B cell (primary cell): ENCODE measurements around the gene ERVH48-1. TPM values are rescaled to one million over a fixed set of nuclear protein-coding genes. Genes with fewer than 3 reads are reported as not detected.
"Not testable (repeated sequence)": the region's sequence is repeated elsewhere in the genome, so short reads cannot be mapped to it uniquely, and the experiment has no call there.

Experiments
- ATAC-seq: fragments of 200-7000 bp; cut with Tn5 transposase; one replicate; pipeline ENCODE4 v1.10.0; 2021; ENCODE audit warnings: low read depth, mild to moderate bottlenecking, moderate number of reproducible peaks, moderate library complexity
- CTCF ChIA-PET: fragments of 350-600 bp; sonication (Branson Sonifier 250); formaldehyde crosslinking; loops from one replicate; lab custom pipeline; 2021; ENCODE audit warnings: antibody characterized with exemption, inconsistent platforms; lab: Charles Lee
- POLR2A ChIA-PET: fragments of 350-600 bp; sonication (Branson Sonifier 250); formaldehyde crosslinking; loops from one replicate; lab custom pipeline; 2021; ENCODE audit warnings: antibody characterized with exemption; lab: Charles Lee
- DNase-seq: peaks from one replicate; pipeline ENCODE4 v3.0.0; 2013
- H2AFZ ChIP-seq: 2 replicates; pipeline ENCODE4 v1.6.1; 2012; ENCODE audit warnings: mild to moderate bottlenecking, low read depth, low read length; ENCODE audit not compliant: insufficient read depth, poor library complexity, severe bottlenecking
- H3K27ac ChIP-seq, 2 donors: 1 replicate in 1 of 2; 2 replicates in 1 of 2; pipeline ENCODE4 v1.5.1; 2012 to 2013; ENCODE audit warnings: low read length in 2 of 2, mild to moderate bottlenecking in 2 of 2, moderate library complexity in 1 of 2
- H3K27me3 ChIP-seq, 4 experiments: fragments of 200-600 bp in 1 of 4; sonication (generic) in 1 of 4; replicated peaks in 1 of 4; 1 replicate in 2 of 4; 2 replicates in 2 of 4; pipeline versions ENCODE4 v1.6.1 to v1.7.0; 2013 to 2016; ENCODE audit warnings: low read length in 3 of 4, mild to moderate bottlenecking in 2 of 4, mixed read lengths in 1 of 4, moderate library complexity in 1 of 4; ENCODE audit not compliant: insufficient read depth in 4 of 4, control insufficient read depth in 3 of 4; ENCODE audit errors: control extremely low read depth in 1 of 4
- H3K36me3 ChIP-seq, 2 experiments: replicated peaks in 1 of 2; 1 replicate in 1 of 2; 2 replicates in 1 of 2; pipeline versions ENCODE4 v1.6.1 to v1.7.1; 2013; ENCODE audit warnings: low read length in 1 of 2; ENCODE audit not compliant: insufficient read depth in 2 of 2, control insufficient read depth in 1 of 2; ENCODE audit errors: control extremely low read depth in 1 of 2, extremely low read depth in 1 of 2
- H3K4me1 ChIP-seq, 2 donors: fragments of 200-600 bp in 1 of 2; sonication (generic) in 1 of 2; 1 replicate in 1 of 2; 2 replicates in 1 of 2; pipeline versions ENCODE4 v1.5.1 to v1.6.1; 2013 to 2017; ENCODE audit warnings: low read length in 2 of 2; ENCODE audit not compliant: control insufficient read depth in 2 of 2, insufficient read depth in 2 of 2
- H3K4me2 ChIP-seq: replicated peaks from 2 replicates; pipeline ENCODE3; 2012; ENCODE audit warnings: mild to moderate bottlenecking, low read depth, low read length; ENCODE audit not compliant: poor library complexity, severe bottlenecking
- H3K4me3 ChIP-seq, 5 experiments: fragments of 200-600 bp in 1 of 5; sonication (generic) in 1 of 5; 1 replicate in 3 of 5; 2 replicates in 2 of 5; pipeline versions ENCODE4 v1.5.1 to v1.7.0; 2011 to 2016; ENCODE audit warnings: low read length in 4 of 5, mild to moderate bottlenecking in 4 of 5, low read depth in 2 of 5, control low read depth in 1 of 5, moderate library complexity in 1 of 5; ENCODE audit not compliant: insufficient read depth in 1 of 5; ENCODE audit errors: control extremely low read depth in 1 of 5, extremely low read depth in 1 of 5
- H3K79me2 ChIP-seq: fragments of 200-600 bp; sonication (generic); one replicate; pipeline ENCODE4 v1.6.0; 2016; ENCODE audit warnings: low read length; ENCODE audit not compliant: control insufficient read depth, insufficient read depth
- H3K9ac ChIP-seq: fragments of 200-600 bp; sonication (generic); 2 replicates; pipeline ENCODE4 v1.6.1; 2017; ENCODE audit warnings: mild to moderate bottlenecking, low read length, moderate library complexity
- H3K9me3 ChIP-seq, 3 donors: one replicate each; pipeline versions ENCODE4 v1.6.1 to v1.7.1; 2013; ENCODE audit warnings: low read length in 2 of 3; ENCODE audit not compliant: control insufficient read depth in 2 of 3, insufficient read depth in 1 of 3; ENCODE audit errors: control extremely low read depth in 1 of 3
- H4K20me1 ChIP-seq: 2 replicates; pipeline ENCODE4 v1.6.0; 2012; ENCODE audit warnings: mild to moderate bottlenecking, low read length; ENCODE audit not compliant: insufficient read depth, control insufficient read depth, poor library complexity, severe bottlenecking
- H3K27ac Mint-ChIP-seq: one replicate; pipeline ENCODE4 v1.8.0; 2021; ENCODE audit warnings: mixed read lengths
- H3K27me3 Mint-ChIP-seq: one replicate; pipeline ENCODE4 v1.8.0; 2021; ENCODE audit warnings: mixed read lengths
- H3K4me1 Mint-ChIP-seq: one replicate; pipeline ENCODE4 v1.8.0; 2021; ENCODE audit warnings: mixed read lengths
- H3K4me3 Mint-ChIP-seq: one replicate; pipeline ENCODE4 v1.8.0; 2021; ENCODE audit warnings: mixed read lengths
- H3K9me3 Mint-ChIP-seq: one replicate; pipeline ENCODE4 v1.8.0; 2022; ENCODE audit warnings: mixed read lengths; ENCODE audit not compliant: insufficient read depth
- WGBS: methylation state at CpG from one replicate; pipeline ENCODE4 v1.1.5; 2013; ENCODE audit warnings: missing lambda C conversion rate; ENCODE audit not compliant: insufficient coverage; 5-methylcytosine and 5-hydroxymethylcytosine counted together
- intact Hi-C: fragments of 100-400 bp; cut with micrococcal nuclease; formaldehyde crosslinking; loops from one replicate; pipeline ENCODE4 v1.10.0; 2022
- polyA plus RNA-seq: library from polyadenylated mRNA; depleted of rRNA; stranded (reverse); fragments of >200 nt; gene quantifications from 2 replicates; pipeline ENCODE4 v1.2.3, GENCODE V29; 2012
- total RNA-seq, 2 donors: library from RNA; stranded (reverse); fragments of 120-200 nt in 1 of 2; gene quantifications; 1 replicate in 1 of 2; 2 replicates in 1 of 2; pipeline versions ENCODE4 v1.2.3 to v1.2.4, GENCODE V29; 2013 to 2022

The ERVH48-1 gene
- total and polyA plus RNA-seq, 2 donors (not counting 1 experiment from before 2014, with no cell fraction given) = not detected

DNA sequence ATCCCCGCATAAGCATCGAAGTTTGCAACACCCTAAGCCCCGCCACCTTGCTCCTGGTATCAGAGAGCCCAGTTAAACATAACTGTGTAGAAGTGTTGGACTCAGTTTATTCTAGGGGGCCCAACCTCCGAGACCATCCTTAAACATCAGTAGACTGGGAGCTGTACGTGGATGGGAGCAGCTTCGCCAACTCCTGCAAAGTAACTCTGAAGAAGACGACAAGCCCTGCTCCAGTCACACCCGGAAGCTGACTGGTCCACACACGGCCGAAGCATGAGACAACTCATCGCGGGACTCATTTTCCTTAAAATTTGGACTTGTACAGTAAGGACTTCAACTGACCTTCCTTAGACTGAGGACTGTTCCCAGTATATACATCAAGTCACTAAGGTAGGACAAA, 8.5 kb upstream of the ERVH48-1 start:
- H3K27ac Mint-ChIP-seq, H3K27ac ChIP-seq, ATAC-seq, H3K4me3 ChIP-seq, H3K4me3 Mint-ChIP-seq, POLR2A ChIA-PET, H3K27me3 Mint-ChIP-seq, H3K36me3 ChIP-seq, H3K9me3 Mint-ChIP-seq, intact Hi-C loops, H3K4me1 ChIP-seq, DNase-seq, H3K9ac ChIP-seq, H2AFZ ChIP-seq, H3K79me2 ChIP-seq, H3K4me2 ChIP-seq, H4K20me1 ChIP-seq, H3K9me3 ChIP-seq, H3K27me3 ChIP-seq: not testable (repeated sequence)
- WGBS = 86% methylated on average over 7 of the region's 12 CpGs
- CTCF ChIA-PET = interaction anchor here (0.8 kb wide), 1 partner anchor 768 kb away, joined by 3 read pairs; no protein-coding TSS in a partner anchor
- peaks cover 12% of the 10 kb centered on the region for H3K4me1 Mint-ChIP-seq

DNA sequence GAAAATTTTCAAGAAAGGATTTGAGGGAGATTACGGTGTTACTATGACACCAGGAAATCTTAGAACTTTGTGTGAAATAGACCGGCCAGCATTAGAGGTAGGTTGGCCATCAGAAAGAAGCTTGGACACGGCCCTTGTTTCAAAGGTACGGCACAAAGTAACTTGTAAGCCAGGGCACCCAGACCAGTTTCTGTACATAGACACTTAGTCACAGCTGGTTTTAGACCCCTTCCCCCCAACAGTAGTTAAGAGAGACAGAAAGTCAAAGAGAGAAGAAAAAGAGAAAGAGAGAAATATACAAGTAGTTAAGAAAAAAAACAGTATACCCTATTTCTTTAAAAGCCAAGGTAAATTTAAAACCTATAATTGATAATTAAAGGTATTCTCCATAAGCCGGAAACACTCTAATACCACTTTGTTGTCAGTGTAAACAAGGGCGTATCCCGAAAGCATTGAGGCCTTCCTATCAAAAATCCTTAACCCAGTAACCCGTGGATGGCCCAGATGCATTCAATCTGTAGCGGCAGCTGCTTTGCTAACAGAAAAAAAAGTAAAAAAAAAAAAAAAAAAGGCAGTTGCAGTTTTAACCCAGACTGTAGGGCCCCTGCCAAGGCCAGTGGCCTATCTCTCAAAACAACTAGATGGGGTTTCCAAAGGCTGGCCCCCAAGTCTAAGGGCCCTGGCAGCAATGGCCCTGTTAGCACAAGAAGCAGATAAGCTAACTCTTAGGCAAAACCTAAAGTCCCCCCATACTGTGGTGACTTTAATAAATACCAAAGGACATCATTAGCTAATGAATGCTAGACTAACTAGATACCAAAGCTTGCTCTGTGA, 7.9 kb upstream of the ERVH48-1 start:
- ATAC-seq, H4K20me1 ChIP-seq, H3K9ac ChIP-seq, POLR2A ChIA-PET, H3K27me3 Mint-ChIP-seq, H3K36me3 ChIP-seq, intact Hi-C loops, H3K4me1 ChIP-seq, DNase-seq, H3K4me3 ChIP-seq, H3K9me3 Mint-ChIP-seq, H3K4me2 ChIP-seq, H3K79me2 ChIP-seq, H2AFZ ChIP-seq, H3K27ac Mint-ChIP-seq, H3K9me3 ChIP-seq, H3K4me3 Mint-ChIP-seq, H3K27me3 ChIP-seq, H3K27ac ChIP-seq: not testable (repeated sequence)
- peaks cover 12% of the 10 kb centered on the region for H3K4me1 Mint-ChIP-seq
- CTCF ChIA-PET = interaction anchor here (0.8 kb wide), 1 partner anchor 769 kb away, joined by 3 read pairs; no protein-coding TSS in a partner anchor
- 100% methylated on average over 2 of the region's 9 CpGs for WGBS

DNA sequence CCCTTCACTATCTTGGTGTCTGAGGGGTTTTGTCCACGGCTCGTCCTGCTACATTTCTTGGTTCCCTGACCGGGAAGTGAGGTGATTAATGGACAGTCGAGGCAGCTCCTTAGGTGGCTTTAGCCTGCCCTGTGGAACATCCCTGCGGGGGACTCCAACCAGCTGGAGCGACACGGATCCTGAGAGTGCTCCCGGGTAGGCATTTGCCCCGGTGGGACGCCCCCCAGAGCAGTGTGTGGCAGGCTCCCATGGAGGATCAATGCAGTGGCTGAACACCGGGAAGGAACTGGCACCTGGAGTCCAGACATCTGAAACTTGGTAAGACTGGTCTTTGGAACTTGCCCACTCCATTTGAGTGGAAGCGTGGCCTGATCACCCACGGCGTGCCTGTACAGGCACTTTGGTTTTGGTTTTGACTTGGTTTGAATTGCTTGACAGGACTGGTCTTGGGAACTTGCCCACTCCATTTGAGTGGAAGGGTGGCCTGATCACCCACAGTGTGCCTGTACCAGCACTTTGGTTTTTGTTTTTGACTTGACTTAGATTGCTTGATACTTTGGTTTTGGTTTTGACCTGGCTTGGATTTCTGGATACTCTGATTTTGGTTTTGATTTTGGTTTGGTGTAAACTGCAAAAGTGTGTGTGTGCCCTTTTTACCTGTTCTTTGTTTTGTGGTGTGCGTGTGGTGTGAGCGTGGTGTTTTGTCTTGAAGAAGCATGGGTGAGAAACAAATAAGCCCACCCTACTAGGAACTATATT, 7.1 kb upstream of the ERVH48-1 start:
- H3K4me1 Mint-ChIP-seq = peaks cover 10% of the 10 kb centered on the region
- POLR2A ChIA-PET, H3K27me3 Mint-ChIP-seq, H3K9me3 Mint-ChIP-seq, H3K36me3 ChIP-seq, intact Hi-C loops, H3K4me2 ChIP-seq, H3K79me2 ChIP-seq, H3K9ac ChIP-seq, ATAC-seq, H2AFZ ChIP-seq, CTCF ChIA-PET, H3K27ac Mint-ChIP-seq, H3K27me3 ChIP-seq, H3K27ac ChIP-seq, H3K4me1 ChIP-seq, H3K4me3 ChIP-seq, H3K9me3 ChIP-seq, DNase-seq, H3K4me3 Mint-ChIP-seq, H4K20me1 ChIP-seq: not testable (repeated sequence)
- whole genome bisulfite sequencing = 95% methylated on average over 12 of the region's 16 CpGs
